A673 (cell line): ENCODE measurements around the gene AP2B1.

ENCODE experiments used
- CTCF ChIP-seq: fragments of 300-800, 200-600 bp; sonication (generic); conservative IDR thresholded peaks from 2 replicates; pipeline ENCODE4 v1.5.1; 2017; ENCODE audit warnings: low read depth, mild to moderate bottlenecking, antibody characterized with exemption, low read length, moderate library complexity, mixed read lengths
- EZH2 ChIP-seq: fragments of 200-600 bp; sonication (generic); IDR thresholded peaks from 2 replicates; pipeline ENCODE4 v1.6.1; 2017; ENCODE audit warnings: borderline replicate concordance, low read depth, mild to moderate bottlenecking, mixed read lengths, antibody characterized with exemption, low read length; ENCODE audit not compliant: poor library complexity, severe bottlenecking

GRCh38 chr17:35768797-35769196, 181.7 kb downstream of the AP2B1 start:
- TF ChIP-seq EZH2 (no peak), CTCF (no peak)
